GM10266 (cell line): ENCODE measurements around the gene CHMP2A.

Experiments used
- DNase-seq: peaks from one replicate; pipeline ENCODE4 v3.0.0; 2012; ENCODE audit errors: extremely low spot score
- CTCF ChIP-seq: IDR thresholded peaks from 2 replicates; pipeline ENCODE4 v1.5.1; 2012; ENCODE audit warnings: mild to moderate bottlenecking, low read depth; ENCODE audit not compliant: control insufficient read depth, insufficient read depth; ENCODE audit errors: missing control alignments

CHMP2A gene

GRCh38 chr19:58555920-58556621 lies 1.2 kb upstream of the CHMP2A start:
- DNase-seq, result no peak
- TF ChIP-seq CTCF, result no peak

- DNase-seq, result no peak
- no peak for TF ChIP-seq CTCF
These were observed 522 bp upstream of the CHMP2A start for GRCh38 chr19:58555369-58555885.

- no peak for DNase-seq
- TF ChIP-seq CTCF, result no peak
These were observed 959 bp downstream of the CHMP2A start for GRCh38 chr19:58553799-58554493.

- TF ChIP-seq CTCF, result no peak
- no peak for DNase-seq
These were observed 2.2 kb downstream of the CHMP2A start for GRCh38 chr19:58552655-58553054.

GRCh38 chr19:58551577-58552471 lies 3.1 kb downstream of the CHMP2A start:
- no peak for TF ChIP-seq CTCF
- DNase-seq, result no peak

GRCh38 chr19:58551123-58551497 lies 3.8 kb downstream of the CHMP2A start:
- TF ChIP-seq CTCF, result no peak
- no peak for DNase-seq
